Epithelial cell of prostate (primary cell): ENCODE results near the gene EXOC3L2.

Experiments used
- DNase-seq: peaks from one replicate; pipeline ENCODE4 v3.0.0-alpha.2; 2011; ENCODE audit warnings: low read depth, low spot score
- H3K27ac ChIP-seq: fragments of 450-650 bp; 2 replicates; pipeline ENCODE4 v1.5.1; 2017; ENCODE audit warnings: mild to moderate bottlenecking

EXOC3L2 gene

GRCh38 chr19:45258862-45259261 is 13.7 kb upstream of the EXOC3L2 start:
- no peak overlapping the region for H3K27ac ChIP-seq

GRCh38 chr19:45256836-45257235 is 11.6 kb upstream of the EXOC3L2 start:
- no peak for DNase-seq
- H3K27ac ChIP-seq: no peak overlapping the region

More at GRCh38 chr19:45258862-45259261, 13.7 kb upstream of the EXOC3L2 start:
- no peak for DNase-seq

GRCh38 chr19:45255611-45256157 is 10.5 kb upstream of the EXOC3L2 start:
- H3K27ac ChIP-seq: no peak overlapping the region
- no peak for DNase-seq

GRCh38 chr19:45254044-45254531 is 8.9 kb upstream of the EXOC3L2 start:
- no peak for DNase-seq
- H3K27ac ChIP-seq: no peak overlapping the region

GRCh38 chr19:45253396-45254027 is 8.3 kb upstream of the EXOC3L2 start:
- DNase-seq: peak; percentile 10
- H3K27ac ChIP-seq: no peak overlapping the region

GRCh38 chr19:45251452-45252354 is 6.5 kb upstream of the EXOC3L2 start:
- DNase-seq: no peak
- peak overlapping the region; percentile 47 for H3K27ac ChIP-seq

GRCh38 chr19:45250832-45251451 is 5.7 kb upstream of the EXOC3L2 start, which contains the start of gene MARK4:
Gene MARK4 (plus strand): TSS chr19:45251271. CDS start chr19:45251589, 318 bp downstream.
- peak within 1 kb of the TSS; percentile 47 for H3K27ac ChIP-seq

GRCh38 chr19:45250216-45250831 is 5.1 kb upstream of the EXOC3L2 start:
- peak; percentile 16 for DNase-seq
- H3K27ac ChIP-seq: peak overlapping the region; percentile 47

More at GRCh38 chr19:45250832-45251451, 5.7 kb upstream of the EXOC3L2 start, which contains the start of gene MARK4:
- DNase-seq: peak; percentile 6

GRCh38 chr19:45249261-45250033 is 4.2 kb upstream of the EXOC3L2 start:
- no peak overlapping the region for H3K27ac ChIP-seq
- no peak for DNase-seq

- DNase-seq: no peak
- no peak overlapping the region for H3K27ac ChIP-seq
These were observed 1.9 kb upstream of the EXOC3L2 start for GRCh38 chr19:45247136-45247535.

- no peak overlapping the region for H3K27ac ChIP-seq
- no peak for DNase-seq
These were observed 619 bp upstream of the EXOC3L2 start for GRCh38 chr19:45245826-45246225.

- no peak for DNase-seq
- no peak overlapping the region for H3K27ac ChIP-seq
These were observed 943 bp downstream of the EXOC3L2 start for GRCh38 chr19:45244133-45244794.

GRCh38 chr19:45243144-45243732 is 2.0 kb downstream of the EXOC3L2 start:
- DNase-seq: no peak
- H3K27ac ChIP-seq: no peak overlapping the region

GRCh38 chr19:45238556-45238955 is 6.7 kb downstream of the EXOC3L2 start:
- no peak for DNase-seq

GRCh38 chr19:45235485-45235884 is 9.7 kb downstream of the EXOC3L2 start:
- no peak overlapping the region for H3K27ac ChIP-seq
- DNase-seq: no peak

More at GRCh38 chr19:45238556-45238955, 6.7 kb downstream of the EXOC3L2 start:
- no peak overlapping the region for H3K27ac ChIP-seq

- H3K27ac ChIP-seq: no peak overlapping the region
- no peak for DNase-seq
These were observed 10.9 kb downstream of the EXOC3L2 start for GRCh38 chr19:45234089-45234869.

GRCh38 chr19:45231891-45232290 is 13.3 kb downstream of the EXOC3L2 start:
- H3K27ac ChIP-seq: peak overlapping the region; percentile 76
- DNase-seq: peak; percentile 78
